Hematopoietic multipotent progenitor cell treated with erythropoietin and hydrocortisone succinate and interleukin-3 and kit ligand, for 4 days (in vitro differentiated cells): ENCODE data around the gene ACIN1.
"Not testable (repeated sequence)": the region's sequence is repeated elsewhere in the genome, so short reads cannot be mapped to it uniquely, and the experiment has no call there.

Experiments
- DNase-seq: peaks from one replicate; pipeline ENCODE4 v3.0.0-alpha.2; 2015

ACIN1 gene

GRCh38 chr14:23035303-23036144 lies 59.4 kb downstream of the ACIN1 start:
- no peak for DNase-seq

GRCh38 chr14:23034498-23035302 lies 60.2 kb downstream of the ACIN1 start, which contains the start of gene PSMB5:
Gene PSMB5 (minus strand): TSS chr14:23034900. CDS start chr14:23034881, 19 bp downstream.
- DNase-seq: peak; percentile 98

GRCh38 chr14:23033801-23034497 lies 61.0 kb downstream of the ACIN1 start:
- DNase-seq: no peak

GRCh38 chr14:23033251-23033727 lies 61.6 kb downstream of the ACIN1 start:
- DNase-seq: peak; percentile 54

GRCh38 chr14:23030936-23031335 lies 64.0 kb downstream of the ACIN1 start:
- DNase-seq: no peak

GRCh38 chr14:23028799-23029198 lies 66.1 kb downstream of the ACIN1 start:
- peak; percentile 27 for DNase-seq

GRCh38 chr14:23025151-23025814 lies 69.7 kb downstream of the ACIN1 start:
- DNase-seq: no peak

GRCh38 chr14:23024612-23025075 lies 70.3 kb downstream of the ACIN1 start:
- DNase-seq: no peak

GRCh38 chr14:23023795-23024152 lies 71.2 kb downstream of the ACIN1 start:
- no peak for DNase-seq

GRCh38 chr14:23023022-23023794 lies 71.7 kb downstream of the ACIN1 start:
- DNase-seq: no peak

GRCh38 chr14:23021889-23022442 lies 73.0 kb downstream of the ACIN1 start:
- no peak for DNase-seq

GRCh38 chr14:23021434-23021833 lies 73.5 kb downstream of the ACIN1 start:
- no peak for DNase-seq

GRCh38 chr14:23020143-23021128 lies 74.5 kb downstream of the ACIN1 start:
- DNase-seq: peak; percentile 81

GRCh38 chr14:23018107-23018506 lies 76.8 kb downstream of the ACIN1 start:
- DNase-seq: no peak

- no peak for DNase-seq
These were observed 77.8 kb downstream of the ACIN1 start for GRCh38 chr14:23017091-23017490.

- no peak for DNase-seq
These were observed 79.3 kb downstream of the ACIN1 start for GRCh38 chr14:23015618-23016017.

GRCh38 chr14:23013749-23014054 lies 81.2 kb downstream of the ACIN1 start:
- not testable (repeated sequence) for DNase-seq

GRCh38 chr14:23013054-23013748 lies 81.7 kb downstream of the ACIN1 start:
- no peak for DNase-seq

GRCh38 chr14:23009939-23010726 lies 84.8 kb downstream of the ACIN1 start, which contains the start of gene C14orf93:
Gene C14orf93 (minus strand): TSS chr14:23010143. CDS start chr14:22999023, 11,120 bp downstream.
- peak; percentile 92 for DNase-seq
